ENCODE results near the gene CHRDL2.

Gene CHRDL2

DNA sequence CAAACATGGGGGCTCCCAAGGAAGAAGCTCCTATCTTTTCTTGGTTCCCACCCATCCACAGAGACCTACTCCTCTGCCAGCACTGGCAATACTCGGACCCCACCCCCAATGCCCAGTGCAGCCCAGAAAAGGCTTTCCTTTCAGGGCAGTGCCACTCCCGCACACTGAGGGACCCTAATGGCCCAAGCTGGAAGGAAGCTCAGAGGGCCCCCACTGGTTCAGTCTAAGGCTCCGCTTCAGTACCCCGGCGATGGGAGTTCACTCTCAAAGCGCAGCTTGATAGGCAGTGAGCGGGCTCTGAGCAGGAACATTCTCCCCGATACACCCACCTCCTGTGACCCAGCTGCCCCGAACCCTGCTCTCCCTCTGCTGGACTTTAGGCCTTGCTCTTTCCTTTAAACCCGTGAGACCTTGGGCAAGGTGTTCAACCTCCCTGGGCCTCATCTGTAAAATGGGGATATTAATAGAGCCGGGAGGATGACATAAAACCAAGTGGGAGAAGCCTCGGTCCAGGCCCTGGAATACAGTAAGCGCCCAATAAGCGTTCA lies 48.4 kb downstream of the CHRDL2 start:
- no peak overlapping the region for H3K9ac ChIP-seq (ENCODE audit: insufficient read length)
- no peaks in the 10 kb centered on the region for H3K36me3 ChIP-seq (ENCODE audit: insufficient read depth, low read length)
- no peaks in the 10 kb centered on the region for H3K9me3 ChIP-seq (ENCODE audit: low read depth, low read length)
- no peak overlapping the region for H3K4me3 ChIP-seq
- TF ChIP-seq FOXP2 (optimal IDR thresholded peaks at IDR 0.05; ENCODE audit: control extremely low read depth, extremely low read length, insufficient read depth), result no peak
- TF ChIP-seq EZH2 (IDR thresholded peaks at IDR 0.05), result no peak
- no peak for TF ChIP-seq POLR2AphosphoS5 (IDR thresholded peaks at IDR 0.05; ENCODE audit: borderline replicate concordance, low read depth, low read length)
- no peak for DNase-seq (ENCODE audit: low read depth, low spot score)
- no peak overlapping the region for H3K27ac ChIP-seq

DNA sequence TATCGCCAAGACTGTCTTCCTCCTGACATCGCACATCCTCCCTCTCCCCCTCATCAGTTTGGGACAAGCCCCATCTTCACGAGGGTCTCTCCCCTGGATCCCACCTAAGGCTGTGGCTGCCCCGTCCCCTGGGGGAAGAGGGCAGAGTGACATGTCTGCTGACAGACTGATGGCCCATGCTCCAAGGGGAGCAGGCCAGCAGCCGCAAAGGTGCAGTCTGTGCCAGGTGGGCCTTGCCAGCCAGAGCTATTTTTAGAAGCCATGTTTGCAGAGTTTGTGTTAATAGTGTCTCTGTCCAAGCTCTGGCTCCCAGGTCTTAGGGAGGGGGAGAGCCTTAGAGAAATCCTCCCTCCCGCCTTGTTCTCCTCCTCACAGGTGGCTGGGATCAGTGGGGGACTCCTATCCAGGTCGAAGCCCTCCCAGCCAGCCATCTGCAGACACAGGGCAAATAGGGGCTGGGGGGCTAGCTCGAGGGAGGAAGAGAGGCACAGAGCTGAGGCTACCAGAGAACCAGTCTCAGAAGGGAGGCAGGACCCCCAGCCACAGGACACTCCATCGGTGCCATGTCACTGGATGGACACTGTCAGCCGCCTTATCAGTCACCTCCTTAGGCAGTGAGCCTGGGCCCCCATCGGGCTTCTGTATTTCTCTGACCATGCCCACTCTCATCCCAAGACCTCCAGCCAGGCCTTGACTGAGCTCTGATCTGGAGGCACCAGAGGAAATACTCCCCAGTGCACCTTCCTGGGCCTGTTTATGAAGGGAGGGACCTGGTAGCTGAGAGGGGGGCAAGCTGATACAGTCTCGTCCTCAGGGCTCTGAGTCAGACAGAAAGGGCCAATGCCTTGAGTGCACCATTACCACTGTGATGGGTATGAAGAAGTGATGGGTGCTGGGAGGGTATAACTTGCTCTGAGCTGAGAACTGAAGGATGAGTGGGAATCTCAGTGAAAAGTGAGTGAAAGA lies 49.3 kb downstream of the CHRDL2 start:
- no peak overlapping the region for H3K9ac ChIP-seq (ENCODE audit: insufficient read length)
- H3K27ac ChIP-seq, result no peak overlapping the region
- H3K9me3 ChIP-seq (ENCODE audit: low read depth, low read length), result no peaks in the 10 kb centered on the region
- no peak for TF ChIP-seq POLR2AphosphoS5 (IDR thresholded peaks at IDR 0.05; ENCODE audit: borderline replicate concordance, low read depth, low read length)
- TF ChIP-seq EZH2 (IDR thresholded peaks at IDR 0.05), result no peak
- TF ChIP-seq FOXP2 (optimal IDR thresholded peaks at IDR 0.05; ENCODE audit: control extremely low read depth, extremely low read length, insufficient read depth), result no peak
- H3K36me3 ChIP-seq (ENCODE audit: insufficient read depth, low read length), result no peaks in the 10 kb centered on the region
- H3K4me3 ChIP-seq, result no peak overlapping the region
- DNase-seq (ENCODE audit: low read depth, low spot score), result no peak

DNA sequence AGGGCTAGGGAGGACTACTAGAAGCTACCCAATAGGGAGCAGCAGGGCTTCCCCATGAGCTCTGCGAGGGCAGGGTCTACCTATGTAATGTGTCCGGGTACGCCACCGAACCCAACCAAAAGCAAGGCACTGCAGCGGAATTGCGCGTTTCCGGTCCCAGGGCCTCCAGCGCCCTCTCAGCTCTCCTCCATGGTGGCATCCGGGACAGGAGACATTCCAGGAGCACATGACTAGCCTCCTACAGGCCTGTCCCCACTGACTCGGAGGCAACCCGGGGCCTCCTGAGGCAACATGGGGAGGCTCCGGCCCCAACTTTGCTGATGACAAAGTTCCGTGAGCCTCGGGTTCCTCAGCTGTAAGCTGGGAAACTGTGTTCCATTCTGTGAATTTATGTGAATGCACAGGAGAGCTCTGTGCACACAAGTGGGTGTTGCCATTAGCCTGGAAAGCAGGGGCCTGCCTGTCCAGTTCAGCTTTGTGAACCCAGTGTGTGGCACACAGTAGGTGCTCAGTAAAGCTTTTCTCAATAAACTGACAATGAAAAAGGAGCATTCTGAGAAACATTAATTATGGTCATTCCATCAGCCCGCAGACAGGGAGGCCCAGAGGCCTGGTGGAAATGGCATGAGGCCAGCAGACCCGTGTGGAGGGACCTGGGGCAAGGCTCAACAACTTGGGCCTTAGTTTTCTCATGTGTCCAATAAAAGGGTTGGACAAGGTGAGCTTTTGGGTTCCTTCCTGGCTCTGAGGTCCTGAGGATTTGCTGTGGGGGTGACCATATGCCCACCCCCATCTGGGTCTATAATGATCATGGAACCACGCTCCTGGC lies 50.3 kb downstream of the CHRDL2 start:
- no peak for TF ChIP-seq POLR2AphosphoS5 (IDR thresholded peaks at IDR 0.05; ENCODE audit: borderline replicate concordance, low read depth, low read length)
- Histone ChIP-seq H3K36me3 (ENCODE audit: insufficient read depth, low read length) (no peaks in the 10 kb centered on the region), H3K9ac (ENCODE audit: insufficient read length) (no peak overlapping the region), H3K9me3 (ENCODE audit: low read depth, low read length) (no peaks in the 10 kb centered on the region), H3K4me3 (no peak overlapping the region), H3K27ac (no peak overlapping the region)
- DNase-seq (ENCODE audit: low read depth, low spot score), result no peak

DNA sequence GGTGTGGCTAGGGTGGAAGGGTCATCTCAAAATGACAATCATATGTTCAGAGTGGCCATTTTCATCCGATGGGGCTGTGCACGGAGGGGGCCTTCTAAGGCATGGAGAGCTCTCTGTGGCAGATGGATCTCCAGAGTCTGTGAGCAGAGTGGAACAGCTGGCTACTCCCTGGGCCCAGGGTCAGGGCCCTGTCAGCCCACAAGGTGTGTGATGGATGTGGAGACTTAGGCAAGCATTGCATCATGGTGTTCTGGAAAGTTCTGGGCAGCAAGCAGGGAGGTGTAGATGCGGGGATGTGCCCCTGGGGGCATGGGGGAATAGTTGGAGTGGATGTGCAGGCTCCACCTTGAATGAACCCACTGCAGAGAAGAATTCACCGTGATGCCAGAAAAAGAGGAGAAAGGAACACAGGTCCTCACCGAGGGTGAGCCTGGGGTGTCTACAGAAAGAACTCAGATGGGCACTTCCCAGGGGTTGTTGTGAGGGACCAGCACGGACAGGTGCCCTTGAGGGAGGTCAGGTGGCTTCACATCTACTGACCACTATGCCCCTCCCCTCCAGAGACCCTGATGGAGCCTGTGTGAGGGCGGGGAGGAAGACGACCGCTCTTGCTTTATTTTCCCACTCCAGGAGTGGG lies 51.1 kb downstream of the CHRDL2 start:
- no peak for DNase-seq (ENCODE audit: low read depth, low spot score)
- Histone ChIP-seq H3K4me3 (no peak overlapping the region), H3K27ac (no peak overlapping the region), H3K9ac (ENCODE audit: insufficient read length) (no peak overlapping the region), H3K9me3 (ENCODE audit: low read depth, low read length) (no peaks in the 10 kb centered on the region), H3K36me3 (ENCODE audit: insufficient read depth, low read length) (no peaks in the 10 kb centered on the region)
- TF ChIP-seq FOXP2 (optimal IDR thresholded peaks at IDR 0.05; ENCODE audit: control extremely low read depth, extremely low read length, insufficient read depth) (no peak), EZH2 (IDR thresholded peaks at IDR 0.05) (no peak), POLR2AphosphoS5 (IDR thresholded peaks at IDR 0.05; ENCODE audit: borderline replicate concordance, low read depth, low read length) (no peak)

DNA sequence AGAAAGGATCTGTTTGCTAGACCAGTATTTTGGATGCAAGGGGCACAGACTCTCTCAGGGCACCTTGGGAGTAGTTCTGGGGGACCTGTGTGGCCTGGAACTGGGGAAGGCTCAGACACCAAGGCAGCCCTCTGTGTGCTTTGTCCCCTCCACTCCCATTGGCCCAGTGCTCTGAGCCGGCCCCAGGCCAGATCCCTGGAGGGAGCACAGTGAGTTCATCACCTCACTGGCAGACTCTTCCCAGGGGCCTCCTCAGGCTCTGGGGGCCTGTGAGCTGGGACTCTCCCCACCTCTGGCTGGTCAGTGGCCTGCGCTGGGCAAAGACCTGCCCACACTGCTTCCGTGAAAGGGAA lies 51.7 kb downstream of the CHRDL2 start:
- no peak for TF ChIP-seq POLR2AphosphoS5 (IDR thresholded peaks at IDR 0.05; ENCODE audit: borderline replicate concordance, low read depth, low read length)
- no peak for TF ChIP-seq EZH2 (IDR thresholded peaks at IDR 0.05)
- TF ChIP-seq FOXP2 (optimal IDR thresholded peaks at IDR 0.05; ENCODE audit: control extremely low read depth, extremely low read length, insufficient read depth), result no peak
- DNase-seq (ENCODE audit: low read depth, low spot score), result no peak
- H3K4me3 ChIP-seq, result no peak overlapping the region
- no peaks in the 10 kb centered on the region for H3K36me3 ChIP-seq (ENCODE audit: insufficient read depth, low read length)
- H3K9me3 ChIP-seq (ENCODE audit: low read depth, low read length), result no peaks in the 10 kb centered on the region
- H3K27ac ChIP-seq, result no peak overlapping the region
- H3K9ac ChIP-seq (ENCODE audit: insufficient read length), result no peak overlapping the region

DNA sequence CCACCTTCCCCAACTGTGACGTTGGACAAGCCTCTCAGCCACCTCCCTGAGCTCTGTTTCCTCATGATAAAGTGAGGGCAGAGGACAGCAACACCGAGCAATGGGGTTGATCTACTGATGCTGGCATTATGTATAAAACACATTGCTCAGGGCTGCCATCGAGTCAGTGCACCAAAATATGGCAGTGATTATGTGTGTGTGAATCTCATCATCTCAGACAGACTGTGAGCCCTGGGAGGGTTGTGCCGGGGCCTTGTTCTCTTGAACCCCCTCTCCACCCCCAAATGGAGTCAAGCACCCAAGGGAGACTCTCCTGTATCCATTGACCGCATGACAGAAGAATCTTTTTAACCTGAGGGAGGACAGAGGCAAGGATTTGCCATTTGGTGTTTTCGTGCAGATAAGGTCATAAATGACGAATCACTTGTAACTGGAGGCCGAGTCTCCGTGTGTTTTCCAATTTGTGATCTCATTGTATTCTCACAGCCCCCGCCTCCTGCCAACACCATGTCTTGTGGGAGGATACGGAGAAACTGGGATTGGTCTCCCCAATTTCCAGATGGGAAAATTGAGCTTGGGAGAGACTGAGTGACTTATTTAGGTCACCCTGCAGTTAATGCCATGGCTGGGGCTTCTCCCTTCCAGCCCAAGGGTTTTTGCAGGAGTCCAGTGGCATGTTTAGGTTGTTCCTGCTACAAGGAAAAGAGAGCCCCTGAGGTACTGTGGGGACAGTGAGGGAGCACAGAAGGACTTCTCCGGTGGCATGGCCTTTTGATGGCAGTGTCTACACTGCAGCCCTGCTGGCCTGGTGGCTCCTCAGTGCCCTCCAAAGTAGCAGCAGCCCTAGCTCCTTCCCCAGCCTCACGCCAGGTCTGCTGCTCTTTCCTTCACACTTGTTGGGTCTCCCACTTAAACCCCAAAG lies 52.4 kb downstream of the CHRDL2 start:
- no peak for DNase-seq (ENCODE audit: low read depth, low spot score)
- Histone ChIP-seq H3K4me3 (no peak overlapping the region), H3K36me3 (ENCODE audit: insufficient read depth, low read length) (no peaks in the 10 kb centered on the region), H3K27ac (no peak overlapping the region), H3K9me3 (ENCODE audit: low read depth, low read length) (no peaks in the 10 kb centered on the region), H3K9ac (ENCODE audit: insufficient read length) (no peak overlapping the region)
- no peak for TF ChIP-seq FOXP2 (optimal IDR thresholded peaks at IDR 0.05; ENCODE audit: control extremely low read depth, extremely low read length, insufficient read depth)
- TF ChIP-seq POLR2AphosphoS5 (IDR thresholded peaks at IDR 0.05; ENCODE audit: borderline replicate concordance, low read depth, low read length), result no peak
- TF ChIP-seq EZH2 (IDR thresholded peaks at IDR 0.05), result no peak

DNA sequence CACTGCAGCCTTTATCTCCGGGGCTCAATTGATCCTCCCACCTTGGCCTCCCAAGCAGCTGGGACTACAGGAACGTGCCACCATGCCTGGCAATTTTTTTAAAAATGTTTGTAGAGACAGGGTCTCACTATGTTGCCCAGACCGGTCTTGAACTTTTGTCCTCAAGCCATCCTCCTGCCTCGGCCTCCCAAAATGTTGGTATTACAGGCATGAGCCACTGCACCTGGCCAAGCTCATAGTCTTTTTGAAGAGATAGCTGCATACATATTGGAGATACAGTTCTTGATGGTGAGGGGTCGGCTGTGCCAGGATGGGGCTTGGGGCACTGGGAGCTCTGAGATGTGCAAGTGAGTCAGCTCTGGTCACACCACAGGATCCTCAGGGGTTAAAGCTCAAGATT lies 53.2 kb downstream of the CHRDL2 start:
- Histone ChIP-seq H3K9me3 (ENCODE audit: low read depth, low read length) (no peaks in the 10 kb centered on the region), H3K27ac (no peak overlapping the region), H3K36me3 (ENCODE audit: insufficient read depth, low read length) (no peaks in the 10 kb centered on the region), H3K9ac (ENCODE audit: insufficient read length) (no peak overlapping the region), H3K4me3 (no peak overlapping the region)
- TF ChIP-seq FOXP2 (optimal IDR thresholded peaks at IDR 0.05; ENCODE audit: control extremely low read depth, extremely low read length, insufficient read depth), result no peak
- no peak for TF ChIP-seq POLR2AphosphoS5 (IDR thresholded peaks at IDR 0.05; ENCODE audit: borderline replicate concordance, low read depth, low read length)
- no peak for TF ChIP-seq EZH2 (IDR thresholded peaks at IDR 0.05)
- no peak for DNase-seq (ENCODE audit: low read depth, low spot score)
